Activated CD8-positive, alpha-beta memory T cell treated with anti-CD3 and anti-CD28 coated beads, Interleukin-2, amount 50 U/mL, for 48 hours (primary cell): ENCODE results near the gene TK1.

Experiments used
- DNase-seq: peaks from one replicate; pipeline ENCODE4 v3.0.0-alpha.2; 2020

The TK1 gene

DNA sequence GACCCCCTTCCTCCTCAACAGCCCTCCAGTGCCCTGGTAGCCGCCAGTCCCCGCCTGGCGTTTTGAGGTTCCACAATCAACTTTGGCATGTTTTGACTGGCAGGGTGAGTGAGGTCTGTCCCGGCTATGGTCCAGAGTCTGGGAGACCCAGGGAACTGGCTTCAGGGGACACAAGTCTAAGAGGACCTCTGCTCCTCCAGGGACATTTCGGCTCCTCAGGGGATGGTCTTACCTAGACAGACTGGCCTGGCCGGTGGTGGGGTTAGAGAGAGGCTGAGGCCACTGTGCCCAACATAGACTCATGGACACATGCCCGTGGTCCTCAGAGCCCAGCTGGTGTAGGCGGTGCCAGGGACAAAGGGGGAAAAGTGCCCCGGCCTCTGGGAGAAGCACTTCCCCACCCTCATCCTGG lies 54.1 kb downstream of the TK1 start:
- DNase-seq: peak; percentile 68

DNA sequence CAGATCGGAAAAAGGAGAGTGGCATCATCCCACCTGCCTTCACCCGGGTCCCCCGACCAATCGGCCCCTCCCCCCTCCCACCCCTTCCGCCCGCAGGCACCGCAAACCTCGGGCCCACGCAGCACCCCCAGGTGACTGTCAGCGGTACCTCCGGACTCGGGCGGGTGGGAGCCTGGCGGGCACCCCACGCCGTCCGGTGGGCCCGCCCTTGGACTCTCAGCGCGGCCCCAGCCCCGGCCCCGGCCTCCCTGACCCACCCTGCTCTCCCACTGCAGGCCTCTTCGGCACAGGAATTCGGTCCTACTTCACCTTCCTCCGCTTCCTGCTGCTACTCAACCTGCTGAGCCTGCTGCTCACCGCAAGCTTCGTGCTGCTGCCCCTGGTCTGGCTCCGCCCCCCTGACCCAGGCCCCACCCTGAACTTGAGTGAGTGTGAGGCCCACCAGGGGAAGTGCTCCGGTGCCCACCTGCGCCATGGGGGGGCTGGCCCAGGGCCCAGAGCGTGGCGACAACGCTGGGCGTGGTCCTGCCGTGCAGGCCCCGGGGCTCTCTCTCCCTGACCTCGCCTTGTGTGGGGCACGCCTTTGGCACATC lies 54.7 kb downstream of the TK1 start:
- no peak for DNase-seq

DNA sequence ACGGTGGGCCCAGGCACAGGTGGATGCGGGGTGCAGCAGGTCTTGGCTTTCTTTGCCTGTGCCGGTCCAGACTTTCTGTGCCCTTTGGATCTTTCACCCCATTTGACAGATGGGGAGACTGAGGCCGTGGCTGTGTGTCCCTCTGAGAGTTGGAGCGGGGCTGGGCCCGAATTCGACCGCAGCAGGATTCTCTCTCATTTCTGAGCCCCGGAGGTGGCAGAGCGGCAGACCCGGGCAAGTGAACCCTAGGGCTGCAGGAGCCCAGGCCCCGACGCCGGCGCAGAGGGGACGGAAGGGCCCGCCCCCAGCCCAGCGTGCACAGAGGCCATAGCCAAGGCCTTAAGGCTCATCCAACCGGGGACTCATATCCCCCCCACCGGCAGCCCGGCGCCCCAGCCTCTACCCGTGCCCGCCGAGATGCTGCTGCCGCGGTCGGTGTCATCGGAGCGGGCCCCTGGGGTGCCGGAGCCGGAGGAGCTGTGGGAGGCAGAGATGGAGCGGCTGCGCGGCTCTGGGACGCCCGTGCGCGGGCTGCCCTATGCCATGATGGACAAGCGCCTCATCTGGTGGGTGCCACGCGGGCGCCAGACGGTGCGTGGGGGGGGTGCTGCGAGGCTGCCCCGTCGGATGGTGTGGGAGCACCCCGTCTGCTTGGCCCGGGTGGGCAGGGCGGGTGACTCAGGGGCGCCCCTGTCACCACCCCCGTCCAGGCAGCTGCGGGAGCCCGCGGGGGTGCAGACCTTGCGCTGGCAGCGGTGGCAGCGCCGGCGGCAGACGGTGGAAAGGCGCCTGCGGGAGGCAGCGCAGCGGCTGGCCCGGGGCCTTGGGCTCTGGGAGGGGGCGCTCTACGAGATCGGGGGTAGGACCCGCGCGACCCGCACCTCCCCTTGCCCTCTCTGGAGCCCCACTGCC lies 55.4 kb downstream of the TK1 start:
- DNase-seq: peak; percentile 84

DNA sequence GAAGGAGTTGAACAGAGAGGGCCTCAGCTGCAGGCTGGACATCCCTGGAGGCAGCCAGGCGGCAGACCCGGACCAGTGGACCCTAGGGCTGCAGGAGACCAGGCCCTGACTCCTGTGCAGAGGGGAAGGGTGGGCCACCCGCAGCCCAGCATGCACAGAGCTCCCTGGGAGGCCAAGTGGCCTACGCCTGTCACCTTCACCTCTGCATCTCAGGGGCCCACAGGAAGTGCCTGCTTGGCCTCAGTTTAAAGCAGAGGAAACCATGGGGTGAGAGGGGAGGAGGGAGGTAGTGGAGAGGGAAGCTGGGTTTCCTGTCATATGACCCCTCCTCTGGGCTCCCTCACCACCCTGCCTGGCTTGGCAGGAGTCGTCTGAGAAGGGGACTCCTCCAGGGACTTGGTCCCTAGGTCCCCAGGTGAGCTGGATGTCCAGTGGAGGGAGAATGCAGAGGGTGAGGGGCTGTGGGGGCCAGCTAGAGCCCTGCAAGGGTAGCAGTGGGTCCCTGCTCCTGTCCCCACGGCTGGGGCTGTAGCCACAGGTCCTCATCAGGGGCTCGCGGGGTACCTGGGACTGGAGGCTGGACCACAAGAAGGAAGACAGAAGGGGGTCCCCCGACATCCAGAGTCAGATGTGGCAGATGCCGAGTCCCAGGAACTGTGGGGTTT lies 56.3 kb downstream of the TK1 start, which contains the start of gene TMC8:
Gene TMC8, plus strand, starts transcription at position 335 of the 665 bp plus-strand sequence. CDS start 818 bp downstream, outside the sequence.
- DNase-seq: peak; percentile 82

DNA sequence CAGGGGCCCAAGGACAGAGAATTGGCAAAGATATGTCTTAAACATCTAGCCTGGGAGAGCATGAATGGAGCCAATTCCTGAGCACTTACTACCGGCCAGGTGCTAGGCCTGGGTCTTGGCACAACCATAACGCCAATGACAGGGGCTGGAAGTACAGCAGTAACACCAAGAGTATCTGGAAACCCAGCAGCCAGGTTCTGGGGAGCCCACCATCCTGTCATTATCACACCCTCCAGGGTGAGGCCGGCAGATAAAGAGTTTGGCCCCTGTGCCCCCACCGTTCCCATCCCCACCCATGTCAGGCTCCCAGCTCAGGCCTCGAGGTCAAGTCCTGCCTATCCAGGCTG lies 56.8 kb downstream of the TK1 start:
- DNase-seq: no peak

DNA sequence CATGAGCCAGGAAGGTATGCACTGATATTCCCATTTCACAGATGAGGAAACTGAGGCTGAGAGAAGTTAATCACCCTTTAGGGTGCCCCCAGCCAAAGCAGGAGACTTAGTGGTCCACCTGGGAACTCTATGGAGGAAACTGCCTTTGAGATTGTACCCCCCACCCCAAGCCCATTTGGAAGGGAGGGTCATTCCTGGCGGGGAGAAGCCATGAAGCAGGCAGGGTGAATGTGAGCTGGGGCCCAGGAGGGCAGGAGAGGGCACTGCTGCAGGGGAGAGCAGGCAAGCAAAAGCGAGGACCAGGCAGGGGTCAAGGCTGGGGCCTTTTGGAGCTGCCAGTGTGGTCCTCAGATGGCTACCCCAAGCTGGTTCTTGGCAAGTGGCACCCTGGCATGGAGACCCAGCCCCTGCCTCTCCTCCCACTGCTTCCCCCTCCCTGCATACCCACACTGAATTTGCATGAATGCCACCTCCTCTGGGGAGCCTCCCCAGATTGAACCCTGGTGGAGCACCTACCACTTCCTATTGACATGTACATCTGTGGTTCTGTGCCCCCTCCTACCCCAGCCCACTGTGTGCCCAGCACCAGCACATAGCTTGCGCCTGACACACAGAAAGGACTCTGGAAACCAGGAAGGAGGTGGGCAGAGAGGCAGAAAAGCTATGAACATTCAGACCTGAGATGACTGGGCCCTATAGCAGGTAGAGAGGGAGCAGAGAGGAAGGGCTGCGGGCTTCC lies 57.3 kb downstream of the TK1 start:
- DNase-seq: peak; percentile 63

DNA sequence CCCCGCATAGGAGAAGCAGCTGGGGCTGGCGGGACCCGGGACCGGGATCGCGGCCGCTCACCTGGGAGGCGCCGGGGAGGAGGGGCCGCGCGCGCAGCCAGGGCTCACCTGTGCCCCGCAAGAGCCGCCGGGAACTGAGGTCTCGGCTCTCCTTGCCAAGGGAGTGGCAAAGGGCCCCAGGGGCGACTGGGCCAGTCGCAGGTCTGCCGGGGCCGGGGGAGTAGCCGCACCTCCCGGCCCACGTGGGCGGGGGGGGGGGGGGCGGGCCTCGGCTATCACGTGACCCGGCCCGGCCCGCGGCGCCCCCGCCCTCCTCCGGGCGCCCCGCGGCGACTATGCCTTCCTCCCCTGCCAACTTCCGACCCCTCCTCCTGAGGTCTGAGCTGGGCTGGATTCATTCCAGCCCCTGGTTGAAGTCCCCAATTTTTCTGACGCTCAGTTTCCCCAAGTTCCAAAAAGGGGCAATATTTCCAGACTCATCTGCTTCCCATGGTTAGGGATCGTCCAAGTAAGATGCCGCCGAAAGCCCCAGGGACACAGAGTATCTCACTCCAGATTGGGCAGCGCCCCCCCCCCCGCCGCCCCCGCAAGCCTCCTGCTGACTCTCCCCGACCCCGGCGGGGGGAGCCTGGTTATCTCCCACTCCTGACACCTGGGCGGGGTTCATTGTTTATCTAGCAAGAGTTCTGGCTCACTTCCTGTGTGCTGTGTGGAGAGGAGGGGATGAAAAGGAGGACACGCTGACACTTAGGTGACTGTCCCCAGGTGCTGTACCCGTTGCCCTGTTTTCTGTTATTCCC lies 58.1 kb downstream of the TK1 start, which contains the start of gene TMC6:
Gene TMC6, minus strand, starts transcription at position 205 of the 800 bp plus-strand sequence. CDS start 1,923 bp downstream, outside the sequence.
- DNase-seq: peak; percentile 80

DNA sequence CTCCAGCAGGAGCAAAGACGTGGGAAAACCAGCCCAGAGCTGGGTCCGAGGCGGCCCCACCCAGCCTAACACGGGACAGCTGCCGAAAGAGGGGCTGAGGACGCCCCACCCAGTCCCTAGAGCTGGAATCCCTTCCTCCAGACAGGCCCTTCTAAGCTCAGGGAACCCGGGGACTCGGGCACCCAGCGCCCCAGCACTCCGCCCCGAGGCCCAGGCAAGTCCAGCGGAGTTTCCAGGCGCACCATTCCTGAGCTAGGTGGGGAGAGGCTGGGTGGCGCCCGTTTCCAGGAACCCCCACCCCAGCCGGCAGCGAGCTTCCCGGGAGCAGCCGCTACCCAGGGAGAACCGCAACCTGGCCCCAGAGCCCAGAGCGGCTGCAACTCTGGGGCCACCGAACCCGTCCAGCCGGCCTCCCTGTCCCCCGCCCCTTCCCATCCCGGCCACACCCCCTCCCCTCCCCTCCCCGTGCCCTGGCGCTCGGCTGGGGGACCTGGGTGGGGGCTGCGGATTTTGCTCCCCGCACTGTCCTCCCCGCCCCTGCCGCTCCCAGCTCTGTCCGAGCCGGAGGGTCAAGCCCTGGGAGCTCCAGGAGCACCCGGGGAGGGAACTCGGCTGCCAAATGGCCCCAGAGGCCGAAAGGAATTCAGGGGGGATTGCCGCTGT lies 58.8 kb downstream of the TK1 start:
- no peak for DNase-seq

DNA sequence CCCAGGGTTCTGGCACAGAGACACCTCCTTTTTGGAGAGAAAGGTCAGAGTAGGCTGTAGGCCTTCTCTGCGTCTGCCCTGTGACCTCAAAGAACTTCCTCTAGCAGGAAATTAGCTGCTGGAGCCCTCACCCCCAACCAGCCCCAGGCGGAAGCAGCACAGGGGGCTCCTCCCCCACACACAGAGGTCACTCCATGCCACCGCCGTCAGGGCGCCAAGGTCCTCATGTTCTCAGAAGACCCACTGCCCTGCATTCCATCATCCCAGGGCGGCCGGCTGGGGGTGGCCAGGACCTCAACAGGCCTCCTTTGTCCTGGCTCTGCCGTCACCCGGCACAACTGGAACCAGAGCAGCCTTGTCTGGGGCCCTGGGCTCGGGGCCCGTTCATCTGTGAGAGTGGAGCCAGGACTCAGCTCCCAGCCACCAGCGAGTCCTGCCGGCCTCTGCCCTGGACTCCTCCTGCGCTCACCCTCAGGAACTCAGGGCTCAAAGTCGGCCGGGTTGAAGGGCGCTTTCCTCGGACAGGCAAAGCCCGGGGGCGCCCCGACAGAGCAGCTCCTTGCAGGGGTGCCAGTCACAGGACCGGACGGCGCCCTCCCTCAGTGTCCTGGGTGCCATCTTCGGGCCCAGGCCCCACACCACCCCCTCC lies 59.5 kb downstream of the TK1 start:
- peak; percentile 80 for DNase-seq

DNA sequence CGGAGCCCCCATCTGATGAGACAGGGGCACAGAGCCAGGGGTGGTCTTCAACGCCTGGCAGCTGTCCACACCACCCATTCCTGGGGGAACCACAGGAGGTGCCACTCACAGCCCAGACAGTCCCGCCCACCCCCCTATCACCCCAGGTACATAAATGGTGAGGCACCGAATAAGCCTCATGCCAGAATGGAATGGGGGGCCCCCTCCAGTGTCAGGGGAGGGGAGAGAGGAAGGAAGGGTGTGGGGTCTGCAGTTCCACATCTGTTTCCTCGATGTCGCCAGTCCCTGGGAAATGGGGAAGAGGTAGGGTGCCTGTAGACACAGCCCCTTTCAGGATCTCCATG lies 60.0 kb downstream of the TK1 start:
- DNase-seq: no peak

DNA sequence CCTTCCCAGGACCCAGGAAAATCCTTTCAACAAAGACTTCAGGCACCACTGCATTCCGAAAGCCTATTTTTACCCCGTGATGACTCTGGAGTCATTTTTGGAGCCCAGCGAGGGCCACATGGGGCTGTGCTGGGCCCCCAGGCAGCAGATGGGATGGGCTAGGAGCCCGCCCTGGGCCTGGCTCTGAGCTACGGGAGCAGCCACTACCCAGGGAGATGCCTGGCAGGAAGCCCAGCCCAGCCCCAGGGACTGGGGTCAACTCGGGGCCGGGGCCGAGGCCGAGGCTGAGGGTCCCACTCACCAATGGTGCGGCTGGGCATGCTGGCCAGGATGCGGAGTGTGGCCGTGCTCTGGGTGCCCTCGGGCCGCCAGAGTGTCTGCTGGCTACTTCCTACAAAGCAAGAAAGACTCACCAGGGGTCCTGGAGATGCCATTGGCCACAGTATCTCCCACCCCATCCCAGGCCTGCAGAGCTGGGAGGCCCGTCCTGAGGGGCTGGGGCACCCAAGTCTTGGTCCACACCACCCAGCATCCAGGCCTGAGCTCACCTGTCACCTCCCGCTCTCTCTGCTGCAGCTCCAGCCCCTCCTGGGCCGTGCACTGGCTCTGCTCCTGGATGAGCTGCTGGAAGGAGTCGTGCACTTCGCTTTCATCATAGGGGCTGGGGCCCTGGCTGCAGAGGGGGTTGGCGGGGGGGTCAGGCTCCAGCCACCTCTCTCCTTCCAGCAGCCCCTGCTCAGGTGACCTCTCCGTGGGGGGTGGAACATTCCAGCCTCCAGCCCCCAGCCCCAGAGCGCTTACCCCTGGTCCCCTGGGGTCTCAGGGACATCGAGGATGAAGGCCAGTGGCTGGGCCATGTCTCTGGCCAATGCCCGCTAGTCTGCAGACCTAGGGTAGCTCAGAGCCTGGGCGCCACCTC lies 60.6 kb downstream of the TK1 start:
- peak; percentile 56 for DNase-seq

DNA sequence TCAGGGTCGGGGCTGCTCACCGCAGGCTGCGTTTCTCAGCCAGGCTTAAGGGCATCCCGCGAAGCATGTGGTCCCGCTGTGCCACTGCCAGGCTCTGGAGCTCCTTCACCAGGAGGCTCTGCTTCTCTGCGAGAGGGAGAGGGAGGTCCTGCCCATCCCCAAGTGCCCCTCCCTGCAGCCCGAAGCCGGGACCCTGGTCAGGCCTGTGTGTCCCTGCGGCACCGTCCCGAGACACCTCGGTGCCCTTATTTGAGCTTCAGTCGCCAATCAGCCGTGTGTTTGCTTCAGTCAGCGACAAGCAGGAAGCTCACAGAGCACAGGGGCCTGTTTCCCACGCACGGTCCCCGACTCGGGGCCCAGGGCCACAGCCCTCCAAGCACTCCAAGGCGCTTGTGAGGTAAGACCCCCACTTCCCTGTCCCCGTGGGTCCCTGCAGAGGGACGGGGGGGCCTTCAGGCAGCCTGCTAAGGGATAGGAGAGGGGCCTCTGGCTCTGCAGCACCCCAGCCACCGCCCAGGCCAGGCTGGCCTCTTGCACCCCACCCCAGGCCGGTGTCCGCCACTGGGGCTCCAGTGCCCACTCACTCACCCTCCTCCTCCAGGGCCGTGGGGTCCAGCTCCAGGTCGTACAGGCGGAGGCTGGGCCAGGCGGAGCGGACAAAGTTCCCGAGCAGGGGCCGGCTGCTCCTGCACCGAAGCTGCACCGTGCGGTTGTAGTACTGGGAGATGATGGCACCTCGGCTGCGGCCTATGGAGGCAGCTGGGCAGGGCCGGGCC lies 61.5 kb downstream of the TK1 start:
- DNase-seq: peak; percentile 74

DNA sequence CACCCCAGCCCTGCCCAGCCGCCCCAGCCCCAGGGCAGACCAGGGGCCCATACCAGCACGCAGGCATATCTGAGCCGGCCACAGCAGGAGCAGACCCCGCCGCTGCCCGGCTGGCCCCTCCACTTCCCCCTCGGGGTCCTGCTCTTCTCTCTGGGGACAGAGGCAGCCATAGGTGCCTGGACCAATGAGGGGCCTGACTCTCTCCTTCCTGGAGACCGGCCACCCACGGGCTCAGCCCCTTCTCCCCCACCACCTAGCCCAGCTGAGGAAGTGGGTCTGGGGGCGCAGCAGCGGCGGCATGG lies 62.1 kb downstream of the TK1 start:
- DNase-seq: no peak
